ENCODE measurements around the gene ETV7. TPM values are rescaled to one million over a fixed set of nuclear protein-coding genes. Genes with fewer than 3 reads are reported as not detected.
"Not testable (repeated sequence)": the region's sequence is repeated elsewhere in the genome, so short reads cannot be mapped to it uniquely, and the experiment has no call there.

The ETV7 gene
- total RNA-seq, 2 experiments from 2014 or later: 0.51 to 0.86 TPM

- TF ChIP-seq, protein P1, sequence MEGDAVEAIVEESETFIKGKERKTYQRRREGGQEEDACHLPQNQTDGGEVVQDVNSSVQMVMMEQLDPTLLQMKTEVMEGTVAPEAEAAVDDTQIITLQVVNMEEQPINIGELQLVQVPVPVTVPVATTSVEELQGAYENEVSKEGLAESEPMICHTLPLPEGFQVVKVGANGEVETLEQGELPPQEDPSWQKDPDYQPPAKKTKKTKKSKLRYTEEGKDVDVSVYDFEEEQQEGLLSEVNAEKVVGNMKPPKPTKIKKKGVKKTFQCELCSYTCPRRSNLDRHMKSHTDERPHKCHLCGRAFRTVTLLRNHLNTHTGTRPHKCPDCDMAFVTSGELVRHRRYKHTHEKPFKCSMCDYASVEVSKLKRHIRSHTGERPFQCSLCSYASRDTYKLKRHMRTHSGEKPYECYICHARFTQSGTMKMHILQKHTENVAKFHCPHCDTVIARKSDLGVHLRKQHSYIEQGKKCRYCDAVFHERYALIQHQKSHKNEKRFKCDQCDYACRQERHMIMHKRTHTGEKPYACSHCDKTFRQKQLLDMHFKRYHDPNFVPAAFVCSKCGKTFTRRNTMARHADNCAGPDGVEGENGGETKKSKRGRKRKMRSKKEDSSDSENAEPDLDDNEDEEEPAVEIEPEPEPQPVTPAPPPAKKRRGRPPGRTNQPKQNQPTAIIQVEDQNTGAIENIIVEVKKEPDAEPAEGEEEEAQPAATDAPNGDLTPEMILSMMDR (IDR thresholded peaks at IDR 0.05): no peak
- Mint-ChIP-seq H3K4me3 (no peak overlapping the region), H3K4me1 (ENCODE audit: low read depth) (peaks cover 10% of the 10 kb centered on the region), H3K27ac (no peak overlapping the region), H3K36me3 (ENCODE audit: low read depth) (no peaks in the 10 kb centered on the region), H3K27me3 (no peaks in the 10 kb centered on the region), H3K9me3 (no peaks in the 10 kb centered on the region)
- DNase-seq (no peak), ATAC-seq (no peak)
- POLR2A ChIA-PET: interaction anchor here (0.7 kb wide), 1 partner anchor 174 kb away, joined by 3 read pairs; no protein-coding TSS in a partner anchor
- CTCF ChIA-PET: interaction anchor here (1.1 to 1.3 kb wide), 3 partner anchors 14 to 341 kb away, joined by 3 to 4 read pairs (median 3); no protein-coding TSS in a partner anchor
- intact Hi-C loops (cut with micrococcal nuclease): no loop called here
These were observed 31.8 kb upstream of the ETV7 start for GRCh38 chr6:36419310-36419709.

DNA sequence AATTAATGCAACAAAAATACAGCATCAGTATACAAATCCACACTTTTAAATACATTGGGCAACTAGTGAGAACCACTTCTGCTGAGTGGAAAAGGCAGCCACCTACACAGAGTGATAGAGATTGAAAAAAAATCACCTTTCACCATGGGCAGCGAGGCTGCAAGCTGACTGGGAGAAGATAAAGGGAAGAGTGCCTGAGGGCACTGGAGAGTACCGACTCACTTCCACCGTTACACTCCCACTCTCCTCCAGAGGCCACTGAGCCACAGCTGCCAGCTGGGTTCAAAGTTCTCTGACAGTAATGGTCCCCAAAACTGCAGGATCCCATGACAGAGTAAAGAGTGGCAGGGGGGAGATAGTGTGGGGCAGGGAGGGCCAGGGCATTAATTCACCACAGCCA lies 31.1 kb upstream of the ETV7 start:
- Mint-ChIP-seq H3K27me3 (no peaks in the 10 kb centered on the region), H3K4me3 (no peak overlapping the region), H3K9me3 (no peaks in the 10 kb centered on the region), H3K4me1 (ENCODE audit: low read depth) (peaks cover 5% of the 10 kb centered on the region), H3K27ac (no peak overlapping the region), H3K36me3 (ENCODE audit: low read depth) (no peaks in the 10 kb centered on the region)
- CTCF ChIA-PET: interaction anchor here (1.0 to 1.3 kb wide), 3 partner anchors 14 to 197 kb away, joined by 3 to 4 read pairs (median 3); no protein-coding TSS in a partner anchor
- DNase-seq (no peak), ATAC-seq (no peak)
- TF ChIP-seq, protein P1 (IDR thresholded peaks at IDR 0.05): no peak
- intact Hi-C loops (cut with micrococcal nuclease): no loop called here
- POLR2A ChIA-PET: no interaction called here

GRCh38 chr6:36414481-36414880 lies 27.0 kb upstream of the ETV7 start:
- no peak for ATAC-seq
- DNase-seq: no peak

GRCh38 chr6:36413489-36414480 lies 26.3 kb upstream of the ETV7 start:
- Mint-ChIP-seq H3K27me3 (peaks cover 2% of the 10 kb centered on the region), H3K27ac (no peak overlapping the region), H3K9me3 (no peaks in the 10 kb centered on the region), H3K4me1 (ENCODE audit: low read depth) (no peaks in the 10 kb centered on the region), H3K36me3 (ENCODE audit: low read depth) (no peaks in the 10 kb centered on the region), H3K4me3 (no peak overlapping the region)
- intact Hi-C loops (cut with micrococcal nuclease): no loop called here
- ATAC-seq (no peak), DNase-seq (no peak)
- POLR2A ChIA-PET: no interaction called here
- CTCF ChIA-PET: no interaction called here
- TF ChIP-seq, protein P1 (IDR thresholded peaks at IDR 0.05): no peak

More at GRCh38 chr6:36414481-36414880, 27.0 kb upstream of the ETV7 start:
- TF ChIP-seq, protein P1 (IDR thresholded peaks at IDR 0.05): no peak
- Mint-ChIP-seq H3K9me3 (no peaks in the 10 kb centered on the region), H3K27me3 (no peaks in the 10 kb centered on the region), H3K36me3 (ENCODE audit: low read depth) (no peaks in the 10 kb centered on the region), H3K4me3 (no peak overlapping the region), H3K27ac (no peak overlapping the region), H3K4me1 (ENCODE audit: low read depth) (no peaks in the 10 kb centered on the region)
- CTCF ChIA-PET: no interaction called here
- POLR2A ChIA-PET: no interaction called here
- intact Hi-C loops (cut with micrococcal nuclease): no loop called here

GRCh38 chr6:36409718-36410117 lies 22.2 kb upstream of the ETV7 start:
- ATAC-seq; H3K9me3 Mint-ChIP-seq; H3K27me3 Mint-ChIP-seq; H3K4me1 Mint-ChIP-seq (ENCODE audit: low read depth); POLR2A ChIA-PET; H3K36me3 Mint-ChIP-seq (ENCODE audit: low read depth); H3K27ac Mint-ChIP-seq; DNase-seq; CTCF ChIA-PET; intact Hi-C loops (cut with micrococcal nuclease); H3K4me3 Mint-ChIP-seq: not testable (repeated sequence)

Measured in activated CD8-positive, alpha-beta T cell treated with anti-CD3 and anti-CD28 coated beads for 36 hours (primary cell).